Posterior cingulate gyrus (tissue), 11 donors: ENCODE measurements around the gene CERK.
"Not testable (repeated sequence)": the region's sequence is repeated elsewhere in the genome, so short reads cannot be mapped to it uniquely, and the experiment has no call there.

Source experiments
- DNase-seq, 10 donors: peaks; one replicate each; pipeline versions ENCODE4 v3.0.0 to v3.0.0-alpha.2; 2020 to 2021; ENCODE audit warnings: mixed read lengths in 3 of 10
- intact Hi-C: fragments of 100-400 bp; cut with DNase I; formaldehyde crosslinking; loops from one replicate; pipeline ENCODE4 v1.15.1; 2023

The CERK gene

GRCh38 chr22:46735747-46736608, 2.1 kb downstream of the CERK start:
- DNase-seq = peak in 1 of 10 donors; percentile 78
- intact Hi-C loops = no loop called here

GRCh38 chr22:46734830-46735453, 3.1 kb downstream of the CERK start:
- intact Hi-C loops = no loop called here
- peak in 1 of 10 donors; percentile 81 for DNase-seq

- intact Hi-C loops = not testable (repeated sequence)
These were observed 3.8 kb downstream of the CERK start for GRCh38 chr22:46734213-46734722.

GRCh38 chr22:46732513-46732912, 5.5 kb downstream of the CERK start:
- peak in 1 of 10 donors; percentile 64 for DNase-seq
- intact Hi-C loops = no loop called here

More at GRCh38 chr22:46734213-46734722, 3.8 kb downstream of the CERK start:
- DNase-seq = peak in 1 of 10 donors; percentile 53

GRCh38 chr22:46732041-46732379, 6.0 kb downstream of the CERK start:
- intact Hi-C loops = no loop called here
- DNase-seq = peak in 1 of 10 donors; percentile 78

GRCh38 chr22:46731246-46732040, 6.6 kb downstream of the CERK start:
- peak in 1 of 10 donors; percentile 80 for DNase-seq
- intact Hi-C loops = no loop called here

- peak in 1 of 10 donors; percentile 59 for DNase-seq
- intact Hi-C loops = no loop called here
These were observed 7.3 kb downstream of the CERK start for GRCh38 chr22:46730568-46731245.

GRCh38 chr22:46728470-46728869, 9.6 kb downstream of the CERK start:
- intact Hi-C loops = no loop called here
- DNase-seq = peak in 2 of 10 donors; percentile 65 to 70

- DNase-seq = peak in 2 of 10 donors; percentile 57 to 63
- intact Hi-C loops = no loop called here
These were observed 10.2 kb downstream of the CERK start for GRCh38 chr22:46727813-46728364.

GRCh38 chr22:46726986-46727317, 11.1 kb downstream of the CERK start:
- no peak for DNase-seq
- intact Hi-C loops = no loop called here

GRCh38 chr22:46726066-46726985, 11.7 kb downstream of the CERK start:
- intact Hi-C loops = no loop called here
- peak in 2 of 10 donors; percentile 60 to 83 for DNase-seq

GRCh38 chr22:46725096-46725495, 13.0 kb downstream of the CERK start:
- peak in 1 of 10 donors; percentile 52 for DNase-seq
- intact Hi-C loops = no loop called here

- intact Hi-C loops = no loop called here
- peak in 1 of 10 donors; percentile 21 for DNase-seq
These were observed 14.2 kb downstream of the CERK start for GRCh38 chr22:46723882-46724281.

- intact Hi-C loops = no loop called here
- DNase-seq = peak in 1 of 10 donors; percentile 81
These were observed 16.5 kb downstream of the CERK start for GRCh38 chr22:46721501-46722085.

- peak in 1 of 10 donors; percentile 54 for DNase-seq
- intact Hi-C loops = no loop called here
These were observed 18.1 kb downstream of the CERK start for GRCh38 chr22:46719921-46720320.

- DNase-seq = no peak
- intact Hi-C loops = no loop called here
These were observed 23.5 kb downstream of the CERK start for GRCh38 chr22:46714550-46714949.

GRCh38 chr22:46712288-46712687, 25.8 kb downstream of the CERK start:
- peak in 1 of 10 donors; percentile 12 for DNase-seq
- intact Hi-C loops = no loop called here

- intact Hi-C loops = no loop called here
- DNase-seq = peak in 1 of 10 donors; percentile 42
These were observed 27.2 kb downstream of the CERK start for GRCh38 chr22:46710806-46711205.
